ENCODE data around the gene ASTN2.

DNA sequence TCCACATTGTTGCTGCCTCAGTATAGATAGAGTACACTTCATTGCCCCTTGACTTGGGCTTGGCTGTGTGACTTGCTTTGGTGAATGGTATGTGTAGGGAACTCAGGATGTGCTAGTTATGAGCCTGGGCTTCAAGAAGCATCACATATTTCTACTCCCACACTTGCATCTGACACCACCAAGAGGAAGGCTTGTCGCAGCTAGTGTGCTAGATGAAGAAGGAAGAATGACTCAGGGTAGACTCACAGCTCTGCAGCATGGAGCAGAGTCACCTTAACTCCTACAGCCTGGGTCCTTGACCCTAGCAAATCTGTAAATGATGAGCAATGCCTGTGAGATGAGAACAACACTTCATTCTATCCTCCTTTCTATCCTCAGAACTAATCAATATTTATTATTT, 261.8 kb downstream of the ASTN2 start:
- TF ChIP-seq CTCF (IDR thresholded peaks at IDR 0.05; ENCODE audit: low read length): no peak
- TF ChIP-seq EZH2phosphoT487 (IDR thresholded peaks at IDR 0.05; ENCODE audit: low read length): no peak
- TF ChIP-seq EZH2 (optimal IDR thresholded peaks at IDR 0.05; ENCODE audit: low read depth, low read length): no peak

Measured in MM.1S (cell line).